Measurements from ENCODE around the gene UTS2. TPM values are rescaled to one million over a fixed set of nuclear protein-coding genes. Genes with fewer than 3 reads are reported as not detected.

UTS2 gene
- total and polyA plus RNA-seq, 12 donors: 0.65 to 54.3 (median 6.7) TPM; not detected in 6

GRCh38 chr1:7850786-7851185 is 2.1 kb downstream of the UTS2 start:
- TF ChIP-seq POLR2A (IDR thresholded peaks at IDR 0.05) (no peak), CTCF (IDR thresholded peaks at IDR 0.05) (no peak)
- Histone ChIP-seq H3K36me3 (replicated peaks in 1 of 2) (no peaks in the 10 kb centered on the region), H3K4me1 (replicated peaks in 1 of 2) (no peaks in the 10 kb centered on the region), H3K4me3 (no peak overlapping the region), H3K9me3 (replicated peaks in 1 of 3) (no peaks in the 10 kb centered on the region), H3K27me3 (no peaks in the 10 kb centered on the region), H3K27ac (no peak overlapping the region)
- intact Hi-C loops (cut with DNase I): no loop called here
- no peak for DNase-seq
- WGBS, 4 donors: 86 to 96% (median 92%) methylated on average over 15 of the region's 15 CpGs

GRCh38 chr1:7847599-7847998 is 5.3 kb downstream of the UTS2 start:
- Histone ChIP-seq H3K4me1 (replicated peaks in 1 of 2) (no peaks in the 10 kb centered on the region), H3K27ac (no peak overlapping the region), H3K36me3 (replicated peaks in 1 of 2) (peaks cover 0 to 17% of the 10 kb centered on the region in 2 donors), H3K27me3 (no peaks in the 10 kb centered on the region), H3K9me3 (replicated peaks in 1 of 3) (no peaks in the 10 kb centered on the region), H3K4me3 (no peak overlapping the region)
- no peak for DNase-seq
- 19 to 38% (median 28%) methylated on average over 4 of the region's 4 CpGs for WGBS, 4 donors
- TF ChIP-seq POLR2A (IDR thresholded peaks at IDR 0.05) (no peak), CTCF (IDR thresholded peaks at IDR 0.05) (no peak)
- intact Hi-C loops (cut with DNase I): no loop called here

GRCh38 chr1:7846656-7847055 is 6.2 kb downstream of the UTS2 start:
- Histone ChIP-seq H3K4me3 (no peak overlapping the region), H3K4me1 (replicated peaks in 1 of 2) (no peaks in the 10 kb centered on the region), H3K9me3 (replicated peaks in 1 of 3) (no peaks in the 10 kb centered on the region), H3K27me3 (no peaks in the 10 kb centered on the region), H3K36me3 (replicated peaks in 1 of 2) (peaks cover 0 to 19% of the 10 kb centered on the region in 2 donors), H3K27ac (no peak overlapping the region)
- intact Hi-C loops (cut with DNase I): no loop called here
- DNase-seq: no peak
- TF ChIP-seq POLR2A (IDR thresholded peaks at IDR 0.05): no peak
- TF ChIP-seq CTCF (IDR thresholded peaks at IDR 0.05): no peak
- 89 to 95% (median 94%) methylated on average over 7 of the region's 7 CpGs for WGBS, 4 donors

GRCh38 chr1:7845761-7846160 is 7.1 kb downstream of the UTS2 start:
- TF ChIP-seq POLR2A (IDR thresholded peaks at IDR 0.05) (no peak), CTCF (IDR thresholded peaks at IDR 0.05) (no peak)
- intact Hi-C loops (cut with DNase I): no loop called here
- H3K27me3 ChIP-seq: no peaks in the 10 kb centered on the region
- H3K4me3 ChIP-seq: no peak overlapping the region
- no peaks in the 10 kb centered on the region for H3K4me1 ChIP-seq (replicated peaks in 1 of 2)
- no peak overlapping the region for H3K27ac ChIP-seq
- peaks cover 0 to 19% of the 10 kb centered on the region in 2 donors for H3K36me3 ChIP-seq (replicated peaks in 1 of 2)
- WGBS, 4 donors: 92 to 100% (median 95%) methylated on average over 2 of the region's 2 CpGs
- no peak for DNase-seq
- no peaks in the 10 kb centered on the region for H3K9me3 ChIP-seq (replicated peaks in 1 of 3)

All from adrenal gland (tissue), 12 donors.